GM18498 (cell line): ENCODE data around the gene NSDHL.

ENCODE experiments used
- ATAC-seq: cut with Tn5 transposase; IDR thresholded peaks from one replicate; pipeline ENCODE4 v1.9.1; 2021; ENCODE audit warnings: mild to moderate bottlenecking, moderate library complexity; ENCODE audit not compliant: unreplicated experiment

Gene NSDHL

DNA sequence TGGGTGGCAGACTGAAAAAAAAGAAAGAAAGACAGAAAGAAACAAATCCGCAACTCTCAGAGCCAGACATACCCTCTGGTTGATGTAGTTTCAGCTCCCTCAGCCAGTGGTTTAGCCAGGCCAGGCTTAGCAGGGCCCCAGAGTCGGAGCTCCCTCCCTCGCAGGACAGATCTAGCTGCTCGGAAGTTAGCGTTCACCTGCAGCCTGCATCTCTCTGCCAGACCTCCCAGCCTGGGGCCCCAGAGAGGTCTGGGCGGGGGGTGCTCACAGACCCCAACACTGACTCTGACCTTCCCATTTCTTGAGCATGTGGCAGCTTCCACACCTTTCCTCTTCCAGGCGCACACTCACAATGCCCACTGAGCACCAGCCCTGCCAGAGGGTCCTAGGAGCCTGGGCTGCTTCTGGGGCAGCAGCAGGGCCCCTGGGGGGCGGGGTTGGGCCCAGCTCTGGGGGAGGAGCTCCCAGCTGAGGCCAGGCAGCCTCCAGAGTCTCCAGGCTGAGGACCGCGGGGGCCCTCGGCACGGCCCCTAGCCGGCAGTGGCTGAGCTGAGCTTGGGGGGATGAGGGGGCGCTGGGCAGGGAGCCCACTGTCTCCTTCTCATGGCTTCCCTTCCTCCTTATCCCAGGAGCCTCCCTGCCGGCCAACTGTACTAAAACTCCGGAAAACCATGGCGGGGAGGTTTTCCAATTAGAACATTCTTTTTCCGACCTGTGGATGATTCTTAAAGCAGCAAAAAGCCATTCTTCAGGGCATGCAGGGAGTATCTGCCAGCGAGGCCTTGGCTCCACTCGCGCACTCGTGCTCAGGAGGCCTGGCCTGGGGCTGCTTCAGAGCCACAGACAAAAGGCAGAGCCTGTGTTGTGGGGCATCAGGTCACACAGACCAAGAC, 62.4 kb downstream of the NSDHL start:
- ATAC-seq = no peak

DNA sequence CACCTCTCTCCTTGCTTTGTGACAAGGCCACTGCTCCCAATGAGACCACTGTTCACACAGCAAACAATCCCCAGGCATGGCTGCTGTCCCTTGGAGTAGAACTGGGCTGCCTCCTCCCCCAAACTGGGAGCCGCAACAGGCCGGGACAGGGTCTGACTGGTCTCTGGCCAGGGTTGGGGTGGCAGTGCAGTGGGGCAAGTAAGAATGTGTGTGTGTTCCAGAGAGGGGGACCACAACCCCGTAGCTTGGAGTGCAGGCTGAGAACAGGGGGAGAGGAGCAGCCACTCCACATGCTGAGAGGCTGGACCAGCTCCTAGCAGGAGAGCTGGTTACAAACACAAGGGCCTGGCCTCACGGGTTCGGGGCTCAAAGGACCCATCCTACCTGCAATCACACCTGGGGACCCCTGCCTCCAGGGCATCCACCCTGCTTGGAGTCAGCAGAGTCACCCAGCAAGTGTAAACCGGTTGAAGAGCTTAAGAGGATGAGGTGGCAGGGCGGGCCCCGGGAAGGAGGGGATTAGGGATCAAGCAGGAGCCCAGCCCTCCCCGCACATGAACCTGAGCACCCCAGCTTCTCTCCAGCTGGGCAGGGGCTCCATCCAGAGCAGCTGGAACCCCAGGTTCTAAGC, 63.2 kb downstream of the NSDHL start:
- no peak for ATAC-seq

DNA sequence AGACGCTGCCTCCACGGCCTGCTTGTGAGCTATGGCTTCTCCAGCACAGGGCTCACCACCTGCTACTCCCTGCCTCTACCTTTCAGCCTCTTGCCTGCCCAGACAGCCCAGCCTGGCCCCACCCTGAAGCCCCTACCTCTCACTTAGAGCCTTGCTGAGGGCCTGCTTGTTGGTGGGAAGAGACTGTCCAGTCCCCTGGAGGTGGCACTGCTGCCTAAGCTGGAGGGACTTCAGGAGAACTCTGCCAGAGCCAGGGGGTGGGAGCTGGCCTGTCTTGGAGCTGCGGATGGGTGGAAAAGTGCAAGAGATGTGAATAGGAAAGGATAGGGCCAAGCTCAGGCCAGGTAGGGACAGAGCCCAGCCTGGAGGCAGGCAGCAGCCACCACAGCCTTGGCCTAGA, 64.3 kb downstream of the NSDHL start:
- no peak for ATAC-seq

- no peak for ATAC-seq
These were observed 65.0 kb downstream of the NSDHL start for GRCh38 chrX:152895724-152896420.

GRCh38 chrX:152896450-152896849, 65.6 kb downstream of the NSDHL start:
- no peak for ATAC-seq

DNA sequence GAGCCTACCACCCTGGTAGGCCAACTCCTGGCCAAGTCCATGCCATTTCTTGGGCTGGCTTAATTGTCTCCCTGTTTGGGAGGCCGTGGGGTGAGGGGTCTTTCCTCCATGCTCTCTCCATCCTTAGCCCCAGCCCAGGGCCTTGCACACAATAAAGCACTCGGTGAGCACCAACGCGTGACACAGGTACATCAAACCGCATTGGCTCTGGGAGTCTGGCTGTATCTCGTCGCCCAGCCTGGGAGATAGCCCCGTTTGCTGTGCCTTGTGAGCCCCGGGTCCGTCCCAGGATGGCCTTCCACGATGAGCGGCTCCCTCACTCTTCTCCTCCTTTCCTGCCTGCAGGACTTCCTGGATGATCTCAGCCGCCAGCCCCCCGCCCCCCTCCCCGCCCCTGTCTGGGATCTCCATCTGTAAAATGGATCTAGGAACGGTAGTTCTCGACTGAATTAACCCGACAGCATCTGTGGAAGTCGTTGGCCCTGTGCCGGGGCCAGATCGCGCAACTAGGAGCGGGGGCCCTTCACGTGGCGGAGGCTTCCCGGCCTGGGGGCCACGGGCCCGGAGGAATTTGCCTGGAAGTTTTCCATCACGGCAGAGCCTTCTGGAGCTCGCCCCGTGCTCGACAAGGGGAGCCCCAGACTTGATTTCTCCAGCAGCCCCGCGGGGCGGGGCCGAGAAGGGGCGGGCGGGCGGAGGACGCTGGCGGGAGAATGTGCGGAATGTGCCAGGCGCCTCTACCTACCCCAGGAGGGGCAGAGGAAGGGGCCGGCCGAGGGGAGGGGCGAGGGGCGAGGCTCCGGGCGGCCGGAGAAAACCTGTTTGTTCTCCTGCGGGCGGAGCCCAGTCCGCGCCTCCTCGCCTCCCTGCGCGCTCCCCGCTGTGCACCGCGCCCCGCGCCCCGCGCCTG, 66.6 kb downstream of the NSDHL start, which contains the start of gene ZNF185:
ZNF185 (plus strand) TSS at position 846 of the 910 bp plus-strand sequence. CDS start 16,423 bp downstream, outside the sequence.
- no peak for ATAC-seq

DNA sequence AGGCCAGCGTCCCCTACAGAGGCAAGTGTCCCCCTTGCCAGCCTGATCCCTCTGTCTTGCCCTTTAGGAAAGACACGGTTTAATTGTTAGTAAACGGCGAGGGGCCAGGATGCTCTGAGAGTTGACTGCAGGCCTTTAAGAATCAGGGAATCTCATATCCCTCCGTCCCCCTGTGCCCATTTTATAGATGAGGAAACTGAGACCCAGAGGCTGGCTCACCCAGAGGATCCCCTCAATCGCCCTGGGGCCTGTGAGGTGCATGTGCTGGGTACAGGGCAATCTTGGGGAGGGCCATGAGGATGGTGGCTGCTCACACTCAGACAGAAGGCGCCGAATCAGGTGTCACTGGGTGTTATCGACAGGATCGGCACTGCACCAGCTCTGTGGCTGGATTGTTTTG, 67.6 kb downstream of the NSDHL start:
- no peak for ATAC-seq

GRCh38 chrX:152899111-152899873, 68.4 kb downstream of the NSDHL start:
- ATAC-seq = no peak

GRCh38 chrX:152899874-152900719, 69.2 kb downstream of the NSDHL start:
- no peak for ATAC-seq

- no peak for ATAC-seq
These were observed 70.1 kb downstream of the NSDHL start for GRCh38 chrX:152900937-152901445.

DNA sequence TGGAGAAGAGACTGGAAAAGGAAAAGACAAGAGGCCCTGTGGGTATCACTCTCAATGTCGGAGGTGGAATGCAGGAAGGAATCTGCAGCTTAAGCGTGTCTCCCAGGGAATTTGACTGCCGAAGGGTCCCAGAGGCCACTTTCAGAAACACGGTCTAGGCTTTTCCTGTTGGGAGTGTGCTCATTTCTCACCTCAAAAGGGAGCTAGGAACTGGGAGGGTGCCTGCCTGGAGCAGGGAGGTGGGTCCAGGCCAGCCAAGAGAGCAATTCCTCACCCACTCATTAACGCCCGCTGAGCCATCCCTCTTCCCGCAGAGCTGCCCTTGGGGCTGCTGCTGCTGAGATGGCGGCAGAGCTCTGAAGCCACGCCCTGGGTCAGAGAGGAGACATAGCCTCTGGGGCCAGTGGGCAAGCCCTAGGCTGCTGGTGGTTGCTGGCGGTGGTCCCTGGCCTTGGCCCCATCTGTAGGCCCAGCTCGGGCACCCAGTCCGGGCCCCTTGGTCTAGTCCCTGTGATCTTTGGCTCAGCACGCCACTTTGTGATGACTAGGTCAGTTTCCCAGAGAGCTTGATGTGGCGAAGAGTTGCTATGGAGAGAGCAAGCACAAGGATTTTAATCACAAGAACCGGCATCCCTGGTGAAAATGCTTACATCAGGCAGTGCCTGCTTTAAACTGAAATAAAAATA, 71.1 kb downstream of the NSDHL start:
- no peak for ATAC-seq

GRCh38 chrX:152902502-152902820, 71.6 kb downstream of the NSDHL start:
- ATAC-seq = no peak

DNA sequence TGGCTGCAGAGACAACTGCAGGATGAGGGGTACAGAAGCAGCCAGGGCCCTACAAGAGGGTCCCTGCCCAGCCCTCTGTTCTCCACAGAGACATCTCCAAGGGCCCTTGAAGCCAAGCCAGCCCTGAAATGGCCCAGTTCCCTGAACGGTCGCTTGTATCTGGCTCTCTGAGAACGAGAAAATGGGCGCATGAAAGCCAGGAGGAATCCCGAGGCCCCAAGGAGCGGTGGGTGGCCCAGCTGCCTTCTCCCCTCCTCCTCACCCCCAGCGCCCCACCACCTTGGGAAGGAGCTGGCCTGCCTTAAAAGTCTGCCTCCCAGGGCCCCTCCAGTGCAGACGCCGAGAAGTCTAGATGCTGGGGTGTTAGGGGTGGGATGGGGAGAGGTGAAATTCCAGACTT, 72.7 kb downstream of the NSDHL start:
- no peak for ATAC-seq

- ATAC-seq = no peak
These were observed 73.6 kb downstream of the NSDHL start for GRCh38 chrX:152904151-152905080.

DNA sequence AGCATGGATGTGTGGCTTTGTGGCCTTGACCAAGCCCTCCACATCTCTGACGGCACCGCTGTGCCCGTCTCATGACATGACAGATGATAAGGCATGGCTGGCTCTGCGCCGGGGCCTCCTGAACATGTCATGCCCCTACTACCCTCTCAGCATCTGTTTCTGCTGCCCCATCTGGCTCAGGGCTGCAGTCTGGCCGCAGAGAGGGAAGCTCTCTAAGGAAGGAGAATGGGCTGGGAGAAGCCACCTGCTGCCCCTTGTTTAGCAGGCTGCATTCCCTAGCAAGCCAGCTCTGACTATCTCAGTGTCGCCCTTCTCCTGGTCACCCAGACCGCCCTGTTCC, 74.2 kb downstream of the NSDHL start:
- ATAC-seq = no peak

- no peak for ATAC-seq
These were observed 76.3 kb downstream of the NSDHL start for GRCh38 chrX:152907084-152907651.

- ATAC-seq = no peak
These were observed 77.6 kb downstream of the NSDHL start for GRCh38 chrX:152908486-152908885.
